Caco-2 (cell line): ENCODE results near the gene HACD2. TPM values are rescaled to one million over a fixed set of nuclear protein-coding genes. Genes with fewer than 3 reads are reported as not detected.

Experiments
- BruUV-seq: library from RNA; stranded (reverse); fragments of 400-500 nt; replicated peaks from 2 replicates; lab custom pipeline; 2021; lab: Mats Ljungman, UMichigan
- CTCF ChIA-PET: fragments of 300-600 bp; sonication (Branson Sonifier 250); formaldehyde crosslinking; loops from one replicate; lab custom pipeline; 2022; ENCODE audit warnings: antibody characterized with exemption; lab: Charles Lee
- POLR2A ChIA-PET: fragments of 300-600 bp; sonication (Branson Sonifier 250); formaldehyde crosslinking; loops from one replicate; lab custom pipeline; 2022; ENCODE audit warnings: antibody characterized with exemption; lab: Charles Lee
- DNase-seq, 2 experiments: peaks; one replicate each; pipeline versions ENCODE4 v3.0.0 to v3.0.0-alpha.2; 2020 to 2022
- H3K27me3 ChIP-seq: replicated peaks from 2 replicates; pipeline ENCODE4 v1.6.0; 2011; ENCODE audit warnings: low read length; ENCODE audit not compliant: control insufficient read depth, insufficient read depth
- H3K36me3 ChIP-seq: 2 replicates; pipeline ENCODE4 v1.5.1; 2011; ENCODE audit warnings: low read length; ENCODE audit not compliant: control insufficient read depth, insufficient read depth
- H3K4me1 ChIP-seq: fragments of 250-450 bp; sonication (Bioruptor Pico); 2 replicates; pipeline ENCODE4 v1.5.1; 2020; ENCODE audit warnings: mild to moderate bottlenecking
- H3K4me3 ChIP-seq: 2 replicates; pipeline ENCODE4 v1.5.1; 2011; ENCODE audit warnings: low read depth, mild to moderate bottlenecking, control low read depth, low read length
- H3K9me3 ChIP-seq: fragments of 250-450 bp; sonication (Bioruptor Pico); 2 replicates; pipeline ENCODE4 v1.5.1; 2020; ENCODE audit warnings: mild to moderate bottlenecking, moderate library complexity
- H3K27ac Mint-ChIP-seq: one replicate; pipeline ENCODE4 v1.8.0; 2022; ENCODE audit warnings: mixed read lengths; ENCODE audit not compliant: unreplicated experiment
- H3K27me3 Mint-ChIP-seq: one replicate; pipeline ENCODE4 v1.8.0; 2022; ENCODE audit warnings: mixed read lengths; ENCODE audit not compliant: insufficient read depth, unreplicated experiment
- H3K36me3 Mint-ChIP-seq: one replicate; pipeline ENCODE4 v1.8.0; 2022; ENCODE audit warnings: mild to moderate bottlenecking, mixed read lengths; ENCODE audit not compliant: insufficient read depth, unreplicated experiment
- H3K4me1 Mint-ChIP-seq: one replicate; pipeline ENCODE4 v1.8.0; 2022; ENCODE audit warnings: low read depth, mixed read lengths; ENCODE audit not compliant: unreplicated experiment
- H3K4me3 Mint-ChIP-seq: one replicate; pipeline ENCODE4 v1.8.0; 2022; ENCODE audit warnings: mild to moderate bottlenecking, moderate library complexity, mixed read lengths; ENCODE audit not compliant: unreplicated experiment
- H3K9me3 Mint-ChIP-seq: one replicate; pipeline ENCODE4 v1.8.0; 2022; ENCODE audit warnings: mixed read lengths; ENCODE audit not compliant: unreplicated experiment
- intact Hi-C: fragments of 100-400 bp; cut with micrococcal nuclease; formaldehyde crosslinking; loops from one replicate; pipeline ENCODE4 v1.10.0; 2022; ENCODE audit not compliant: unreplicated experiment
- total RNA-seq: library from RNA; stranded (reverse); gene quantifications from 2 replicates; pipeline ENCODE4 v1.2.3, GENCODE V29; 2022
- TF ChIP-seq, protein P1 (sequence below), 2 experiments: fragments of 200-600 bp in 1 of 2; IDR thresholded peaks; 1 replicate in 1 of 2; 2 replicates in 1 of 2; pipeline versions ENCODE4 v1.5.1 to v1.8.0; 2011 to 2022; ENCODE audit warnings: antibody characterized with exemption in 1 of 2, control low read depth in 1 of 2, inconsistent platforms in 1 of 2, low read depth in 1 of 2, low read length in 1 of 2, mild to moderate bottlenecking in 1 of 2, moderate library complexity in 1 of 2; ENCODE audit not compliant: insufficient read depth in 1 of 2, severe bottlenecking in 1 of 2, unreplicated experiment in 1 of 2

The HACD2 gene
- total RNA-seq, 1 experiment from 2014 or later: 92.5 TPM

DNA sequence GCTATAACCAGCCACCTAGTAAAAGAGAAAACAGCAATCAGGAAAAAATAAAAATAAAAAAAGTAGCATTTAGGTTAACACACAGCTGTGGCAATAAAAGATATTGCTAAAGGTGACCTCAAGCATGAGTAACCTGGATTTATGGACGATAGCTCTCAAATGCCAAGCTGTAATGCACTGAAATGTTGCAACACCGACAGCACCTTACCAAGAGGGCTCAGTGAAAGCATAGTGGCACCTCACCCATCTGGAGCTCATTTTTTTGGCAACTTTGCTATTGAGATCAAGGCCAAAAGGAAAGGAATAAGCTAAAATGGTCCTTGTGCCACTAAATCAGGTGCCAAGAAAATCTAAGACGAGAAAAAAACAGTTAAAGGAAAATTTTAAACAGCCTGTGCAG lies 2.5 kb downstream of the HACD2 start:
- Histone ChIP-seq H3K4me1 (peaks cover 13% of the 10 kb centered on the region), H3K27me3 (no peaks in the 10 kb centered on the region), H3K9me3 (no peaks in the 10 kb centered on the region), H3K4me3 (no peak overlapping the region), H3K36me3 (no peaks in the 10 kb centered on the region; the same call in 1 of the 2 replicates)
- BruUV-seq: no TSS peak
- Mint-ChIP-seq H3K4me3 (no peak overlapping the region), H3K9me3 (no peaks in the 10 kb centered on the region), H3K27me3 (no peaks in the 10 kb centered on the region), H3K4me1 (peaks cover 12% of the 10 kb centered on the region), H3K27ac (no peak overlapping the region), H3K36me3 (peaks cover 61% of the 10 kb centered on the region)
- ChIA-PET CTCF (no interaction called here), POLR2A (interaction anchor here (0.8 kb wide), 1 partner anchor 23 kb away, joined by 4 read pairs; no protein-coding TSS in a partner anchor)
- intact Hi-C loops: no loop called here
- no peak for DNase-seq
- TF ChIP-seq, protein P1, sequence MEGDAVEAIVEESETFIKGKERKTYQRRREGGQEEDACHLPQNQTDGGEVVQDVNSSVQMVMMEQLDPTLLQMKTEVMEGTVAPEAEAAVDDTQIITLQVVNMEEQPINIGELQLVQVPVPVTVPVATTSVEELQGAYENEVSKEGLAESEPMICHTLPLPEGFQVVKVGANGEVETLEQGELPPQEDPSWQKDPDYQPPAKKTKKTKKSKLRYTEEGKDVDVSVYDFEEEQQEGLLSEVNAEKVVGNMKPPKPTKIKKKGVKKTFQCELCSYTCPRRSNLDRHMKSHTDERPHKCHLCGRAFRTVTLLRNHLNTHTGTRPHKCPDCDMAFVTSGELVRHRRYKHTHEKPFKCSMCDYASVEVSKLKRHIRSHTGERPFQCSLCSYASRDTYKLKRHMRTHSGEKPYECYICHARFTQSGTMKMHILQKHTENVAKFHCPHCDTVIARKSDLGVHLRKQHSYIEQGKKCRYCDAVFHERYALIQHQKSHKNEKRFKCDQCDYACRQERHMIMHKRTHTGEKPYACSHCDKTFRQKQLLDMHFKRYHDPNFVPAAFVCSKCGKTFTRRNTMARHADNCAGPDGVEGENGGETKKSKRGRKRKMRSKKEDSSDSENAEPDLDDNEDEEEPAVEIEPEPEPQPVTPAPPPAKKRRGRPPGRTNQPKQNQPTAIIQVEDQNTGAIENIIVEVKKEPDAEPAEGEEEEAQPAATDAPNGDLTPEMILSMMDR (IDR thresholded peaks at IDR 0.05; ENCODE audit: insufficient read depth in 1 of 2, low read depth in 1 of 2, low read length in 1 of 2, severe bottlenecking in 1 of 2, unreplicated experiment in 1 of 2): no peak

DNA sequence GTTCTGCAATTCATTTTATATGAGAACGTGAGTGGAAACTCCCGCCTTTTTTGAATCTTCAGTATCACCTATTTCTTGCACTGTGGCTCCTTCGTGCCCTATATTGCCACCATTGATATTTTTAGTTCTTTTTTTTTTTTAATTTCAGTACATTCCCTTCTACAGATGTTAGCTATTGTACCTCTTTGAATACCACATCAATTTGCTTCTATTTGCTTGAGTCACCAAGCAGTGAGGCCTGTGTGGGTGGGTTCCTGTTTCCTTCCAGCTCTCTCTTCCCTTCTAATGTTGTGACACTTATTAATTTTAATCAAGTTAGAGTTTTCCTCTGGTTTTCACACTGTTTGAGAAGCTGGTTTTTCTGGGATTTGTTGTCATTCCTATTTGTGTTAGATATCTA lies 8.7 kb downstream of the HACD2 start:
- peaks cover 64% of the 10 kb centered on the region for H3K36me3 Mint-ChIP-seq
- Histone ChIP-seq H3K4me1 (no peaks in the 10 kb centered on the region), H3K4me3 (no peak overlapping the region), H3K36me3 (no peaks in the 10 kb centered on the region), H3K9me3 (no peaks in the 10 kb centered on the region), H3K27me3 (no peaks in the 10 kb centered on the region)
- TF ChIP-seq, protein P1 (IDR thresholded peaks at IDR 0.05; ENCODE audit: insufficient read depth in 1 of 2, low read depth in 1 of 2, low read length in 1 of 2, severe bottlenecking in 1 of 2, unreplicated experiment in 1 of 2): no peak
- no peak overlapping the region for H3K4me3 Mint-ChIP-seq
- H3K27me3 Mint-ChIP-seq: no peaks in the 10 kb centered on the region
- no peaks in the 10 kb centered on the region for H3K9me3 Mint-ChIP-seq
- CTCF ChIA-PET: no interaction called here
- no peak overlapping the region for H3K27ac Mint-ChIP-seq
- BruUV-seq: no TSS peak
- intact Hi-C loops: no loop called here
- no peaks in the 10 kb centered on the region for H3K4me1 Mint-ChIP-seq
- no peak for DNase-seq
- POLR2A ChIA-PET: interaction anchor here (0.8 kb wide), 1 partner anchor 30 kb away, joined by 4 read pairs; no protein-coding TSS in a partner anchor

- ChIA-PET POLR2A (no interaction called here), CTCF (no interaction called here)
- Histone ChIP-seq H3K27me3 (no peaks in the 10 kb centered on the region), H3K4me1 (peaks cover 12% of the 10 kb centered on the region), H3K4me3 (no peak overlapping the region), H3K9me3 (no peaks in the 10 kb centered on the region), H3K36me3 (no peaks in the 10 kb centered on the region)
- H3K9me3 Mint-ChIP-seq: no peaks in the 10 kb centered on the region
- TF ChIP-seq, protein P1 (IDR thresholded peaks at IDR 0.05; ENCODE audit: insufficient read depth in 1 of 2, low read depth in 1 of 2, low read length in 1 of 2, severe bottlenecking in 1 of 2, unreplicated experiment in 1 of 2): no peak
- H3K4me1 Mint-ChIP-seq: peaks cover 10% of the 10 kb centered on the region
- no peaks in the 10 kb centered on the region for H3K27me3 Mint-ChIP-seq
- no TSS peak for BruUV-seq
- intact Hi-C loops: no loop called here
- H3K36me3 Mint-ChIP-seq: peaks cover 33% of the 10 kb centered on the region
- no peak overlapping the region for H3K27ac Mint-ChIP-seq
- no peak overlapping the region for H3K4me3 Mint-ChIP-seq
- no peak for DNase-seq
Observed at GRCh38 chr3:123571973-123572365, 12.9 kb downstream of the HACD2 start.
